Duodenal mucosa (tissue), 2 donors: ENCODE data around the gene IL13.
"Not testable (repeated sequence)": the region's sequence is repeated elsewhere in the genome, so short reads cannot be mapped to it uniquely, and the experiment has no call there.

Source experiments
- H3K27ac ChIP-seq: one replicate; pipeline ENCODE4 v1.7.0; 2013; ENCODE audit warnings: low read depth, low read length
- H3K27me3 ChIP-seq, 2 donors: one replicate each; pipeline ENCODE4 v1.7.0; 2013; ENCODE audit warnings: low read length in 2 of 2, control low read depth in 1 of 2; ENCODE audit not compliant: insufficient read depth in 2 of 2, control insufficient read depth in 1 of 2
- H3K36me3 ChIP-seq, 2 donors: one replicate each; pipeline ENCODE4 v1.7.0; 2013; ENCODE audit warnings: low read length in 2 of 2, control low read depth in 1 of 2; ENCODE audit not compliant: insufficient read depth in 2 of 2, control insufficient read depth in 1 of 2
- H3K4me1 ChIP-seq, 2 donors: one replicate each; pipeline ENCODE4 v1.7.0; 2013; ENCODE audit warnings: low read length in 2 of 2, control low read depth in 1 of 2; ENCODE audit not compliant: insufficient read depth in 2 of 2, control insufficient read depth in 1 of 2
- H3K4me3 ChIP-seq, 2 donors: one replicate each; pipeline ENCODE4 v1.7.0; 2013; ENCODE audit warnings: low read length in 2 of 2, low read depth in 1 of 2
- H3K9ac ChIP-seq, 2 donors: one replicate each; pipeline ENCODE4 v1.7.0; 2013; ENCODE audit warnings: low read length in 2 of 2, low read depth in 1 of 2
- H3K9me3 ChIP-seq, 2 donors: one replicate each; pipeline ENCODE4 v1.7.0; 2013; ENCODE audit warnings: low read length in 2 of 2, control low read depth in 1 of 2; ENCODE audit not compliant: control insufficient read depth in 1 of 2

Gene IL13

DNA sequence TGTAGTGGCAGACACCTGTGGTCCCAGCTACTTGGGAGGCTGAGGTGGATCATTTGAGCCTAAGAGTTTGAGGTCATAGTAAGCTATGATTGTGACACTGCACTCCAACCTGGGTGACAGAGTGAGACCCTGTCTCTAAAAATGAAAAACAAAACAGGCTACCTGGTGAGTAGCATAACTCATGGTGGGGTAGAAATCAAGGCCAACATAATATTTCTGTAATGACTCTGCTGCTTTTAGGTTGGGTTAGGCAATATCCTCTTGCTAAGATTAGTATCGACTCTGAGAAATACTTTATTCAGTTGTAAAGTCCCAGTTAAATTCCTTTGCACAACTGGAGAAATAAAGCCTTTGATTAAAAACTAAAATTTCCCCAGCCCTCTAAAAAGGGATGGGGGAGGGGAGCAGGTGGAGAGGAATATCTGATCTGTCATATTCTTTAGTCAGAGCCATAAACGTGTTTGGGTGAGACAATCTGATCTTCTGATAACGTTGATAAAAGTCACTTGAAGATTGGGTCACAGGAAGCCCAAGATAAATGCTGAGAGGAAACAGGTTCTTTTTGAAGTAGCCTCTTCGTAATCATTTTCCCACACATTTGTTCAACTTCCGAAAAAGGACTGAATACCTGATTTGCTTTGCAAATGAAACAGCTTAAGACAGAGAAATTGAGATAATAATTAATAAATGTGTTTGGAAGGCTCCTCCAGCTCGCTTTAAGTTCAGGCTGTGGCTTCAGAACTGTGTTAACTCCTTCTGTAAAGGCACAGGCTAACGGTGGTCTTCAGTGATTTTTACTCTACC is 30.8 kb downstream of the IL13 start:
- H3K9ac ChIP-seq: no peak overlapping the region
- H3K27ac ChIP-seq: no peak overlapping the region
- no peak overlapping the region for H3K4me3 ChIP-seq
- H3K9me3 ChIP-seq: no peaks in the 10 kb centered on the region
- H3K4me1 ChIP-seq: no peaks in the 10 kb centered on the region
- H3K36me3 ChIP-seq: no peaks in the 10 kb centered on the region
- H3K27me3 ChIP-seq: no peaks in the 10 kb centered on the region

- no peaks in the 10 kb centered on the region for H3K4me1 ChIP-seq
- no peak overlapping the region for H3K27ac ChIP-seq
- H3K36me3 ChIP-seq: no peaks in the 10 kb centered on the region
- no peaks in the 10 kb centered on the region for H3K27me3 ChIP-seq
- H3K9me3 ChIP-seq: no peaks in the 10 kb centered on the region
- H3K9ac ChIP-seq: no peak overlapping the region
- H3K4me3 ChIP-seq: no peak overlapping the region
Observed at GRCh38 chr5:132689513-132689912, 31.5 kb downstream of the IL13 start.

GRCh38 chr5:132690156-132690555 is 32.2 kb downstream of the IL13 start:
- no peak overlapping the region for H3K4me3 ChIP-seq
- no peak overlapping the region for H3K9ac ChIP-seq
- no peak overlapping the region for H3K27ac ChIP-seq
- no peaks in the 10 kb centered on the region for H3K4me1 ChIP-seq
- no peaks in the 10 kb centered on the region for H3K9me3 ChIP-seq
- H3K36me3 ChIP-seq: no peaks in the 10 kb centered on the region
- no peaks in the 10 kb centered on the region for H3K27me3 ChIP-seq

DNA sequence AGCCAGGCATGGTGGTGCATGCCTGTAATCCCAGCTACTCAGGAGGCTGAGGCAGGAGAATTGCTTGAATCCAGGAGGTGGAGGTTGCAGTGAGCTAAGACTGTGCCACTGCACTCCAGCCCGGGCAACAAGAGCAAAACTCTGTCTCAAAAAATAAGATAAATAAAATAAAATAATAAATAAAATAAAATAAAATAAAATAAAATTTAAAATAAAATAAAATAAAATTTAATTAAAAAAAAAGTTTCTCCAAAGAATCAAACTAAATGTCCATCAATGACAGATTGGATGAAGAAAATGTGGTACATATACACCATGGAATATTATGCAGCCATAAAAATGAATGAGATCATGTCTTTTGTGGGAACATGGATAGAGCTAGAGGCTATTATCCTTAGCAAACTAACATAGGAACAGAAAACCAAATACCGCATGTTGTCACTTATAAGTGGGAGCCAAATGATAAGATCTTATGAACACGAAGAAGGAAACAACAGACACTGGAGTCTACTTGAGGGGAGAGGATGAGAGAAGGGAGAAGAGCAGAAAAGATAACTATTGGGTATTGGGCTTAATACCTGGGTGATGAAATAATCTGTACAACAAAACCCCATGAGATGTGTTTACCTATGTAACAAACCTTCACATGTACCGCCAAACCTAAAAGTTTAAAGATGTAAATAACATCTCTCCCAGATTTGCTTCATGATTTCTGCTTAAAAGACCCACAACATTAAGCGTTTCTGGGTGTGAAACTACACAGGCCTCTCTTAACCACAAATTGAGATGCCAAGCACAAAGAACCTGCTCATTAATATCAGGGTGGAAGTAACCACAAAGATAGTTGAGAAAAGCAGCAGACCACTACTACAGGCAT is 34.0 kb downstream of the IL13 start:
- not testable (repeated sequence) for H3K9ac ChIP-seq, H3K27ac ChIP-seq, H3K36me3 ChIP-seq, H3K27me3 ChIP-seq, H3K9me3 ChIP-seq, H3K4me3 ChIP-seq, H3K4me1 ChIP-seq

DNA sequence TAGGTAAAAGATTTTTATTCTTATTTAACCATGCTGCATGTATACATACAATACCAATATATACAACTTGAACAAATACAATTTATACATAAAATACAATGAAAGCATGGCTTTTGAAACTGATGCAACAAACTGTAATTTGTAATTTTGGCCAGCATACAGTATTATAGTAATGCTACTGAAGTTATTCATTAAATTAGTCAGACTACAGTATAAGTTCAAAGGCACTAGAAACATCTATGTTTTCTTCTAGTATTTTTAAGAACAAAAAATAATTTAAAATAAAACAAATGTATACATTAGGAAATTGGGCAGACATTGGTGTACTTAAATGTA is 34.6 kb downstream of the IL13 start:
- no peaks in the 10 kb centered on the region for H3K36me3 ChIP-seq
- H3K4me3 ChIP-seq: no peak overlapping the region
- H3K9me3 ChIP-seq: no peaks in the 10 kb centered on the region
- H3K27me3 ChIP-seq: no peaks in the 10 kb centered on the region
- no peaks in the 10 kb centered on the region for H3K4me1 ChIP-seq
- no peak overlapping the region for H3K9ac ChIP-seq
- no peak overlapping the region for H3K27ac ChIP-seq

DNA sequence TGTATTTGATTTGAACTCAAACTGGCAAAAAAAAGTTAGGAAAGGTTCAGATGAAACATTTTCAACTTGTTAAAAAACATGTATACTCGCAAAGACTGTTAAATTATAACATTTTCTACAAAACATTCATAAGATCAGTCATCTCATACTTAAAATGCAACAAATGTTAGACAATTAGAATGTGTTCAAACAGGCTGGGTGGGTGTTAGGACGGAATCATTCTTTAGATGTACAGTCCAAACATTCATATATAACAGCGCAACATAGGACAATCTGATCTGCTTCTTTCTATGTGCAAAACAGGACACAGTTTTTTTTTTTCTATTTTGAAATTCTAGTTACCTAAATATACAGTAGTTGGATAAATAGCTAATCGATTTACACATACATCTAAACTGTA is 38.0 kb downstream of the IL13 start:
- H3K4me1 ChIP-seq: no peaks in the 10 kb centered on the region
- no peak overlapping the region for H3K4me3 ChIP-seq
- H3K27me3 ChIP-seq: no peaks in the 10 kb centered on the region
- peaks cover 0 to 3% of the 10 kb centered on the region in 2 donors for H3K36me3 ChIP-seq
- no peaks in the 10 kb centered on the region for H3K9me3 ChIP-seq
- no peak overlapping the region for H3K27ac ChIP-seq
- no peak overlapping the region for H3K9ac ChIP-seq

GRCh38 chr5:132704875-132705274 is 46.9 kb downstream of the IL13 start:
- Histone ChIP-seq H3K9ac (no peak overlapping the region), H3K4me3 (no peak overlapping the region), H3K9me3 (no peaks in the 10 kb centered on the region), H3K4me1 (no peaks in the 10 kb centered on the region), H3K27ac (no peak overlapping the region), H3K36me3 (peaks cover 0 to 4% of the 10 kb centered on the region in 2 donors), H3K27me3 (no peaks in the 10 kb centered on the region)

DNA sequence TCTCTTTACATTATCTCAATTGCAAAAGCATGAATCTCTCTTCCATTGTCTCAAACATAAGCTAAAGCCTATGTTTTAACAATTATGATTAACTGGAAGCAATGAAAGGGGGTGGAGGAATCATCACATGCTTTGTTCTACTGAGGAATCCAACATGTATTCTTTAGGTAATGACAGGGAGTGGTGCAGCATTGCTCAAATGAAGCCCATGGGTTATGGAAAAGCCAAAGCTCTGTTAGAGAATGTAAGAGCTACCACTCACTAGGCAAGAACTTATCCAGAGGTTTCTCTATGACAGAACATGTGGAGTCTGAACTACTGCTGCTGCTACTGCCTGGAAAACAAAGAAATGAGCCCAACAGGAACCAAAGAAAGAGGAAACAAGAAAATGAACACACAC is 50.7 kb downstream of the IL13 start:
- no peaks in the 10 kb centered on the region for H3K27me3 ChIP-seq
- H3K4me1 ChIP-seq: no peaks in the 10 kb centered on the region
- H3K9me3 ChIP-seq: no peaks in the 10 kb centered on the region
- H3K27ac ChIP-seq: no peak overlapping the region
- no peak overlapping the region for H3K4me3 ChIP-seq
- H3K36me3 ChIP-seq: no peaks in the 10 kb centered on the region
- H3K9ac ChIP-seq: no peak overlapping the region
